H9 (cell line): ENCODE measurements around the gene PLXNC1. TPM values are rescaled to one million over a fixed set of nuclear protein-coding genes. Genes with fewer than 3 reads are reported as not detected.

Experiments used
- DNase-seq: peaks from one replicate; pipeline ENCODE4 v3.0.0-alpha.2; 2017
- H2AFZ ChIP-seq: one replicate; pipeline ENCODE4 v1.6.1; 2013; ENCODE audit warnings: mild to moderate bottlenecking, low read length, control low read depth, moderate library complexity
- H2AK5ac ChIP-seq: 2 replicates; pipeline ENCODE4 v1.6.1; 2013; ENCODE audit warnings: low read length, control low read depth, mixed read lengths; ENCODE audit not compliant: insufficient read length
- H2BK120ac ChIP-seq: one replicate; pipeline ENCODE4 v1.6.1; 2013; ENCODE audit warnings: low read depth, mild to moderate bottlenecking, low read length, control low read depth, inconsistent platforms; ENCODE audit not compliant: poor library complexity, severe bottlenecking
- H2BK12ac ChIP-seq: 2 replicates; pipeline ENCODE4 v1.6.1; 2013; ENCODE audit warnings: low read length, control low read depth, mixed read lengths, low read depth; ENCODE audit not compliant: insufficient read length
- H2BK15ac ChIP-seq: 2 replicates; pipeline ENCODE4 v1.6.1; 2013; ENCODE audit warnings: low read depth, low read length, control low read depth
- H2BK20ac ChIP-seq: one replicate; pipeline ENCODE4 v1.6.1; 2013; ENCODE audit warnings: low read depth, mild to moderate bottlenecking, low read length, control low read depth, inconsistent platforms; ENCODE audit not compliant: poor library complexity, severe bottlenecking
- H2BK5ac ChIP-seq: 2 replicates; pipeline ENCODE4 v1.6.1; 2013; ENCODE audit warnings: low read length, control low read depth, mixed read lengths; ENCODE audit not compliant: insufficient read length
- H3K14ac ChIP-seq: 2 replicates; pipeline ENCODE4 v1.6.1; 2013; ENCODE audit warnings: low read length, control low read depth; ENCODE audit not compliant: insufficient read depth
- H3K18ac ChIP-seq: 2 replicates; pipeline ENCODE4 v1.6.1; 2013; ENCODE audit warnings: low read depth, mild to moderate bottlenecking, mixed read lengths, low read length, control low read depth; ENCODE audit not compliant: insufficient read length
- H3K23ac ChIP-seq: 2 replicates; pipeline ENCODE4 v1.6.1; 2013; ENCODE audit warnings: low read length, control low read depth, mixed read lengths, low read depth; ENCODE audit not compliant: insufficient read length
- H3K23me2 ChIP-seq: 2 replicates; pipeline ENCODE4 v1.6.1; 2013; ENCODE audit warnings: low read depth, mild to moderate bottlenecking, mixed read lengths, low read length, control low read depth; ENCODE audit not compliant: insufficient read length, poor library complexity, severe bottlenecking
- H3K27ac ChIP-seq: 2 replicates; pipeline ENCODE4 v1.5.1; 2013; ENCODE audit warnings: low read length, control low read depth, mixed read lengths, low read depth; ENCODE audit not compliant: insufficient read length
- H3K27me3 ChIP-seq: 2 replicates; pipeline ENCODE4 v1.6.1; 2013; ENCODE audit warnings: low read length, control low read depth, inconsistent platforms; ENCODE audit not compliant: insufficient read depth
- H3K4ac ChIP-seq: 2 replicates; pipeline ENCODE4 v1.6.1; 2013; ENCODE audit warnings: low read depth, mild to moderate bottlenecking, control low read depth, inconsistent platforms, low read length, moderate library complexity
- H3K4me1 ChIP-seq: 2 replicates; pipeline ENCODE4 v1.6.1; 2013; ENCODE audit warnings: low read length, control low read depth, inconsistent platforms; ENCODE audit not compliant: insufficient read depth
- H3K4me2 ChIP-seq: 2 replicates; pipeline ENCODE4 v1.6.1; 2013; ENCODE audit warnings: low read length, control low read depth, mixed read lengths; ENCODE audit not compliant: insufficient read length, insufficient read depth
- H3K56ac ChIP-seq: 2 replicates; pipeline ENCODE4 v1.6.1; 2013; ENCODE audit warnings: low read depth, mild to moderate bottlenecking, mixed read lengths, low read length, control low read depth; ENCODE audit not compliant: insufficient read length
- H3K79me1 ChIP-seq: 2 replicates; pipeline ENCODE4 v1.6.1; 2013; ENCODE audit warnings: low read depth, mild to moderate bottlenecking, moderate library complexity, low read length, control low read depth, inconsistent platforms; ENCODE audit not compliant: insufficient read depth, poor library complexity, severe bottlenecking
- H3K79me2 ChIP-seq: 2 replicates; pipeline ENCODE4 v1.6.1; 2013; ENCODE audit warnings: low read length, control low read depth, inconsistent platforms; ENCODE audit not compliant: insufficient read depth
- H3K9ac ChIP-seq: 2 replicates; pipeline ENCODE4 v1.6.1; 2013; ENCODE audit warnings: low read length, control low read depth, mixed read lengths; ENCODE audit not compliant: insufficient read length; ENCODE audit errors: extremely low read depth
- H3K9me3 ChIP-seq: one replicate; pipeline ENCODE4 v1.6.1; 2013; ENCODE audit warnings: low read depth, low read length, inconsistent platforms; ENCODE audit not compliant: control insufficient read depth
- H3T11ph ChIP-seq: one replicate; pipeline ENCODE4 v1.6.1; 2013; ENCODE audit warnings: mild to moderate bottlenecking, low read length, control low read depth, inconsistent platforms
- H4K20me1 ChIP-seq: one replicate; pipeline ENCODE4 v1.6.1; 2013; ENCODE audit not compliant: control insufficient read depth, insufficient read length, insufficient read depth
- H4K5ac ChIP-seq: 2 replicates; pipeline ENCODE4 v1.6.1; 2013; ENCODE audit warnings: low read depth, mild to moderate bottlenecking, mixed read lengths, low read length, control low read depth; ENCODE audit not compliant: insufficient read length
- H4K8ac ChIP-seq: replicated peaks from 2 replicates; pipeline ENCODE4 v1.6.1; 2013; ENCODE audit warnings: low read length, control low read depth, mixed read lengths, low read depth; ENCODE audit not compliant: insufficient read length
- H4K91ac ChIP-seq: 2 replicates; pipeline ENCODE4 v1.6.1; 2013; ENCODE audit warnings: low read depth, mild to moderate bottlenecking, moderate library complexity, mixed read lengths, low read length, control low read depth; ENCODE audit not compliant: insufficient read length
- H3K27ac Mint-ChIP-seq, 3 experiments: 2 replicates in 2 of 3; 3 replicates in 1 of 3; pipeline ENCODE4 v1.8.0; 2020 to 2021; ENCODE audit warnings: mixed read lengths in 3 of 3, mild to moderate bottlenecking in 1 of 3, moderate library complexity in 1 of 3
- H3K27me3 Mint-ChIP-seq: 2 replicates; pipeline ENCODE4 v1.8.0; 2021; ENCODE audit warnings: low read depth, mild to moderate bottlenecking, moderate library complexity, mixed read lengths
- H3K36me3 Mint-ChIP-seq, 3 experiments: 2 replicates in 2 of 3; 3 replicates in 1 of 3; pipeline ENCODE4 v1.8.0; 2020 to 2021; ENCODE audit warnings: low read depth in 3 of 3, mixed read lengths in 3 of 3; ENCODE audit not compliant: insufficient read depth in 1 of 3
- H3K4me1 Mint-ChIP-seq, 2 experiments: 2 replicates each; pipeline ENCODE4 v1.8.0; 2020; ENCODE audit warnings: mixed read lengths in 2 of 2
- H3K4me3 Mint-ChIP-seq, 2 experiments: 2 replicates in 1 of 2; 3 replicates in 1 of 2; pipeline ENCODE4 v1.8.0; 2020 to 2021; ENCODE audit warnings: mild to moderate bottlenecking in 2 of 2, mixed read lengths in 2 of 2, moderate library complexity in 1 of 2
- H3K9me3 Mint-ChIP-seq, 2 experiments: 2 replicates in 1 of 2; 3 replicates in 1 of 2; pipeline ENCODE4 v1.8.0; 2020; ENCODE audit warnings: mild to moderate bottlenecking in 2 of 2, mixed read lengths in 2 of 2, moderate library complexity in 1 of 2
- CTCF ChIP-seq: fragments of 200-600 bp; sonication (generic); conservative IDR thresholded peaks from 3 replicates; pipeline ENCODE4 v1.8.0; 2021; ENCODE audit warnings: antibody characterized with exemption, mild to moderate bottlenecking
- WGBS: extraction: QIAGEN DNeasy Blood & Tissue Kit; methylation state at CpG from one replicate; pipeline ENCODE4 v1.1.7; 2013; ENCODE audit warnings: missing lambda C conversion rate, low lambda C conversion rate, mixed read lengths; ENCODE audit not compliant: insufficient read length; ENCODE audit errors: extremely low coverage; 5-methylcytosine and 5-hydroxymethylcytosine counted together
- total RNA-seq: library from RNA; stranded (reverse); gene quantifications from 2 replicates; pipeline ENCODE4 v1.2.1, GENCODE V29; 2021

PLXNC1 gene
- total RNA-seq, 1 experiment from 2014 or later = 1.2 TPM

- Mint-ChIP-seq H3K4me1 (peaks cover 20 to 25% of the 10 kb centered on the region in 2 experiments), H3K27ac (no peak overlapping the region), H3K4me3 (no peak overlapping the region), H3K36me3 (no peaks in the 10 kb centered on the region), H3K9me3 (no peaks in the 10 kb centered on the region; a peak in 1 of 5 replicates), H3K27me3 (peaks cover 97% of the 10 kb centered on the region)
- Histone ChIP-seq H3K18ac (no peak overlapping the region), H2AK5ac (no peak overlapping the region), H4K91ac (no peak overlapping the region), H3T11ph (no peak overlapping the region), H3K79me2 (no peaks in the 10 kb centered on the region), H3K79me1 (no peaks in the 10 kb centered on the region), H3K4me2 (no peak overlapping the region), H4K8ac (no peak overlapping the region), H3K27ac (no peak overlapping the region), H3K4ac (no peak overlapping the region), H3K9me3 (no peaks in the 10 kb centered on the region), H2BK20ac (no peak overlapping the region), H2BK120ac (no peak overlapping the region), H3K27me3 (peaks cover 22% of the 10 kb centered on the region; the same call in 1 of the 2 replicates), H3K4me1 (peaks cover 7% of the 10 kb centered on the region; the same call in 1 of the 2 replicates), H3K9ac (no peak overlapping the region), H4K20me1 (no peaks in the 10 kb centered on the region), H3K23me2 (no peaks in the 10 kb centered on the region), H2BK12ac (no peak overlapping the region), H2BK15ac (no peak overlapping the region), H3K14ac (no peak overlapping the region), H3K56ac (no peak overlapping the region), H4K5ac (no peak overlapping the region), H3K23ac (no peak overlapping the region), H2AFZ (no peak overlapping the region), H2BK5ac (no peak overlapping the region)
- no peak for DNase-seq
- no peak for TF ChIP-seq CTCF
- WGBS = no CpG with 5 or more reads among the region's 3 CpGs
Observed at GRCh38 chr12:94162108-94162507, 13.7 kb downstream of the PLXNC1 start.
